NT2/D1 (cell line): ENCODE measurements around the gene MAVS.

Source experiments
- YY1 ChIP-seq: IDR thresholded peaks from 2 replicates; pipeline ENCODE4 v1.6.1; 2011; ENCODE audit not compliant: insufficient read length, insufficient read depth
- ZNF274 ChIP-seq: IDR thresholded peaks from 2 replicates; pipeline ENCODE4 v1.6.1; 2011; ENCODE audit warnings: mild to moderate bottlenecking, low read depth, low read length

DNA sequence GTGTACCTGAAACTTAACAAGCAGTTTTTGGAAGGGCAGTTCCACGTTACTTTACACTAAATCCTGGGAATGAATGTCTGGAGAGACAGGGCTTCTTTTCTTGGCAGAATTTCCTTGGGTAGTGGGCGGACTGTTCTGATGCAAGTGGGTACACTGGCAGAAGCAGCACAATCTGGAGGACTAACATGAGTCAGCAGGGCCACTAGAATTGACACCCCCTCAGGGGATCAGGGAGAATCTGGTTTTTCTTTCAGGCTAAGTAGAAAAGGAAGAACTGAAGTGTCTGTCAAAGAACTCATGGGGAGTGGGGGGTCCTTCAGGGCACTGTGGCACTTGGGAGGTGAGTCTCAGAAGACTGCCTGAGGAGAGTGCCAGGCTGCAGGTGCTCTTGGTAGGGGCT, 77.2 kb downstream of the MAVS start:
- TF ChIP-seq YY1 = no peak
- no peak for TF ChIP-seq ZNF274
